GM18861 (cell line): ENCODE measurements around the gene ST6GALNAC2.
A peak's percentile ranks its signal among the peaks of the same experiment; 100 is the strongest.
"Not testable (repeated sequence)": the region's sequence is repeated elsewhere in the genome, so short reads cannot be mapped to it uniquely, and the experiment has no call there.

ENCODE experiments used
- ATAC-seq: cut with Tn5 transposase; IDR thresholded peaks from one replicate; pipeline ENCODE4 v1.9.1; 2021; ENCODE audit not compliant: unreplicated experiment

ST6GALNAC2 gene

DNA sequence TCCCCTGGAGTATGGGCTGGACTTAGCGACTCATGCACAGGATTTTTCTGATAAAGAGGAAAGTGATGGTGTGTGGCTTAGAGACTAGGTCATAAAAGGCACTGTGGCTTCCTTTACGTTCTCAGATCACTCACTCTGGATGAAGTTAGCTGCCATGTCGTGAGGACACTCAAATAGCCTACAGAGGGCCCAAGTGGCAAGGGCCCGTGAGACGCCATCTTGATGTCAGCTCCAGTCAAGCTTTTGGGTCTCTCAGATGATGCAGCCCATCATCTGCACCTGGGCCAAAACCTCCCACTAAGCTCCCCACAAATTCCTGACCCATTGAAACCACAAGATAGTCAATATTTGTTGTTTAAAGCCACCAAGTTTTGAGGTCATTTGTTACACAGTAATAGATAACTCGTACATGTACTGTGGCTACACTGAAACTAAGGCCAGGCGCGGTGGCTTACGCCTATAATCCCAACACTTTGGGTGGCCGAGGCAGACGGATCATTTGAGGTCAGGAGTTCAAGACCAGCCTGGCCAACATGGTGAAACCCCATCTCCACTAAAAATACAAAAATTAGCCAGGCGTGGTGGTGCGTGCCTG is 14.7 kb downstream of the ST6GALNAC2 start:
- no peak for ATAC-seq

DNA sequence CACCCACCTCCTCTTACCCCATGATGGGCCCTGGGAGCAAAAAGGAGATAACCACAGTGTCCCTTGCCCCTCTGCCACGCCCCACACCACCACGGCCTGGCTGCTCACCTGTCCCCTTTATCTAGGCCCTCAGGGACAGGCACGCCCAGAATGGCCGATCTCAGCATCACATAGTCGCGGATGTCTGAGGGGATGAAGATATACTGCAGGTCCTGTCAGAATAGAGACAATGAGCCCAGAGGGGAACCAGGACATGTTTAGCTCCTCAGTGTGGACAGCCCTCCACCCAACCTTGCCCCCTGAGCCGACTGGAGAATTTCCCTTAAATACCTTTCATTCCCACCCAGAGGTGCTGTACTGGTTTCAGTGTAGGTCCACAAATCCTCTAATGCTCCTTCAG is 15.2 kb downstream of the ST6GALNAC2 start:
- no peak for ATAC-seq

- ATAC-seq: no peak
These were observed 15.9 kb downstream of the ST6GALNAC2 start for GRCh38 chr17:76569607-76570279.

- ATAC-seq: no peak
These were observed 16.8 kb downstream of the ST6GALNAC2 start for GRCh38 chr17:76568811-76569221.

GRCh38 chr17:76567634-76568432 is 17.8 kb downstream of the ST6GALNAC2 start:
- ATAC-seq: no peak

DNA sequence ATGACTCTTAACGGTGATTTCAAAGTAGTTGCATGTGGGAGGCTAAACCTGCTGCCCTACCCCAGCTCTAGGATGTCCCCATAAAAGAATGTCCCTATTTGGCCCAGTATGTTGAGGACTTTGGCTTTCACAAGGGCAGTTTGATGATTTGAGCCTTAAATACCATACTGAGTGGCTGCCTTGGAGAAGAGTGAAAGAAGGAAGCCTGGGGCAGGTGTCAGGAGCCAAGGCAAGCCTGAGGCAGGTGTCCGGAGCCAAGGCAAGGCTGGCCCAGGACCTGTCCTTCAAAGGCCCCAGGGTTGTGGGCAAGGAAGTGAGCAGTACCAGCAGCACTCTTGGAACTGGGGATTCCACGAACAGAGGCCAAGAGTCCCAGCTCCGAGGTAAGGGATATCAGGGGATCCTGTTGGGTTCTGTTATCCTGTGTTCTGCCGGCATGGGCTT is 18.6 kb downstream of the ST6GALNAC2 start:
- ATAC-seq: no peak

- ATAC-seq: no peak
These were observed 19.1 kb downstream of the ST6GALNAC2 start for GRCh38 chr17:76566613-76566943.

- ATAC-seq: no peak
These were observed 19.7 kb downstream of the ST6GALNAC2 start for GRCh38 chr17:76565728-76566612.

DNA sequence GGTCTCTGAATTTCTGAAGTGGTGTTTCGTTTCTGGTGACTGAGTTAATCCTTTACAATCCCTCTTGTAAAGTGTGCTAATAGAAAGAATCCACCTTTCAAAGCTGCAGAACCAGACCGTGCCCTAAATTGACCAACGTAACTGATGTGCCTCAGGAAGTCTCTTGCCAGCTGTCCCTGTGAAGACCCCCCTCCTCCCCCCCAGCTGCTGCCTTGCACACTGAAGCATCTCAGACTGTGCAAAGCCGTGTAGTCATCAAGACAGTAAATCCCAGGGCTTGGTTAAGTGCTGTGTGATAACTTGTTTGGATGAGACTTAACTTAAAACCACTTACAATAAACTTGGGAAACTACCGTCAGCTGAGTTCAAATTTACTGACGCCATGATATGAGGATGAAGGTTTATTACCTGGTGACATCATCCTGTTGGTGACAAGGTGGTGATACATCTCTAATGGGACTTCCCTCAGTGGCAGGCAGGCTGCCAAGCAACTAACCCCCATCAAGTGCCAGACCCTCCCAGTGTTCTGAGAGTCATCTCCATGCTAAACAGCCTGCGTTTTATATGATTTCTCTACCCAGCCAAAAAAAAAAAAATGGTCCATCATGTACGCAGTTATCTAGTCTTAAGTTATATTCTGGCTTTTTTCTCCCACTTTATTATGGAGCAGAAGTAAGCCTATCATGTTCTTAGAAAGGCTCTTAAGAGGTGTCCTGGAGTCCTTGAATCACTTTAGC is 20.5 kb downstream of the ST6GALNAC2 start:
- not testable (repeated sequence) for ATAC-seq

DNA sequence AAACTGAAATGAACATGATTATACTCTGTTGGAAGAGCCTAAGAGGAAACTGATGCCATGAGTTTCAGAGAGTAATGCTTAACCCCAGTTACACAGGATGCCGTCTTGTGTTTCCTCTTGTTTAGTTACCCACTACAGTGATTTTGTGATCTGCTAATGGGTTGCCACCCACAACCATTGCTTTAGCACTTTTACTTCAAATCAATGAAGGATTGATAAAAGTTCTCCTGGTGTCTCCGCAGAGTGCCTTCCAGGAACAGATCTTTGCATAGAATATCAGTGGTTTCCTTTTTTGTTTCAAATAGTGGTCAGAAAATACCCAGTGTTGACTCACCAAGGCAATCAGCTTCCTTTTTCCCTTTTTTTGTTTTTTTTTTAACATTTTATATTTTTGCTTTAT is 22.3 kb downstream of the ST6GALNAC2 start:
- ATAC-seq: not testable (repeated sequence)

DNA sequence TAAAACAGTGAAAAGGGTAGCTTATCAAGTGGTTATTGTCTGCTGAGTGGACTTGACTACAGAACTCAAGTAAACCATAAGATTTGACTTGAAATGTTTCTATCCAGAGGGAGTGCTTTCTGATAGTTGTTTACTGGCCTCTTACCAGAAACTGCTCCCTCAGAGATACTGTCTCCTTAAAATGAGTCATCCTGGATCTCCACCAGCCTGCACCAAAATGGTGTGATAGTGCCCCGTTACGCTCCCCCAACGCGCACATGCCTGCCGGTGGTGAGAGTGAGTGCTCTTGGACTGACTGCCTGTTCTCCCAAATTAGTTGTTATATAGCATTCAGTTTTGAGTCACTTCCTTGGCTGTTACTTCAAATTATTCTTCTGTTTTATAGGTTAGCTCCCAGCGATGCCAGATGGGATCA is 22.9 kb downstream of the ST6GALNAC2 start:
- no peak for ATAC-seq

- no peak for ATAC-seq
These were observed 23.8 kb downstream of the ST6GALNAC2 start for GRCh38 chr17:76561799-76562268.

DNA sequence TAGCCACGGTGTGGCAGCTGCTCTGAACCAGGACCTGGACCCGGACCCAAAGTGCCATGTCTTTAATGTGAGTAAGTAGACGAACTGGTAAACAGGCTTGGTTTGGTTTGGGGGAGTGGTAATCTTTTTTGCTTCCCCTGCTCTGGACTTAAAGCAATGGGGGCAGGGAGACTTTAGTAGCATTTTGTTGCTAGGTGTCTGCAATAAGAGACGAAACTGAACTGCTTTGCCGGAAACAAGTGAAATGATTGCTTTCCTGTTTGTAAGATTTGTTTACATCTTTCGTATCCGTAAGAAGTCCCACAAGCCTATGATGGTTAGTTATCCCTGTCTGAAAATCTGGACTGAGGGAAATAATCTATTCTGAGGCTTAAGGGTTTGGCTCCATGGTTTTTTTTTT is 24.3 kb downstream of the ST6GALNAC2 start:
- no peak for ATAC-seq

DNA sequence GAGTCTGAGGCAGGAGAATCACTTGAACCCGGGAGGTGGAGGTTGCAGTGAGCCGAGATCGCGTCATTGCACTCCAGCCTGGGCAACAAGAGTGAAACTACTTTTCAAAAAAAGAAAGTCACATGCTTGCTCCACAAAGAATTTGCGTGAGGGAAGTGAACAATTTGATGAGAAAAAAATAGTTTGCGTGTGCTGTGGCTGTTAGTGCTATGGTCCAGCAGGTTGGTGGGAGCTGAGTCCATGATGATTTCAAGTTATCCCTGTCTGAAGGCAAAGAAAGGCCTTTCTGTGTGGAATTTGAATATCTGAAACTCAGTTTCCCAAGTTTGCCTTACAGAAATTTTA is 24.8 kb downstream of the ST6GALNAC2 start:
- no peak for ATAC-seq

DNA sequence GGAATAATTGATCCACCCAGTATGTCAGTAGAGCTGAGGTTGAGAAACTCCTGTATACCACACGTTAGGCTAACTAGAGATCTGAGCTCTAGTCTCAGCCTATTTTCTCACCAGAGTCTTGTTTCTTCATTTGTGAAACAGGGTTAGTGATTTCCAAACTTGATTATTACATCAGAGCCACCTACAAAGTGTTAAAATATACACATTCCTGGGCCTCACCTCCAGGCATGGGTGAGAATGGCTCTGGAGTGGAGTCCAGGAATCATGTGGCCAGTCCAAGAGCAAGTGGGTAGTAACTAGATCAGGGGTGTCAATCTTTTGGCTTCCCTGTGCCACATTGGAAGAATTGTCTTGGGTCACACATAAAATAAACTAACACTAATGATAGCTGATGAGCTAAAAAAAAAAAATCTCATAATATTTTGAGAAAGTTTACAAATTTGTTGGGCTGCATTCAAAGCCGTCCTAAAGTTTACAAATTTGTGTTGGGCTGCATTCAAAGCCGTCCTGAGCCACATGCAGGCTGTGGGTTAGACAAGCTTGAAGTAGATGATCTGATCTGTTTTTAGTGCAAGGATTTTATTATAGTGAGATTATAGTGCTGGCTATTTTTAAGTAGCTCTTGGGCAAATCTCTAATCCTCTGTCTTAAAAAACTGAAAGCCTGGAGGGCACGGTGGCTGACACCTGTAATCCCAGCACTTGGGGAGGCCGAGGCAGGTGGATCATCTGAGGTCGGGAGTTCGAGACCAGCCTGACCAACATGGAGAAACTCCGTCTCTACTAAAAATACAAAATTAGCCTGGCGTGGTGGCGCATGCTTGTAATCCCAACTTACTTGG is 25.4 kb downstream of the ST6GALNAC2 start:
- ATAC-seq: no peak

DNA sequence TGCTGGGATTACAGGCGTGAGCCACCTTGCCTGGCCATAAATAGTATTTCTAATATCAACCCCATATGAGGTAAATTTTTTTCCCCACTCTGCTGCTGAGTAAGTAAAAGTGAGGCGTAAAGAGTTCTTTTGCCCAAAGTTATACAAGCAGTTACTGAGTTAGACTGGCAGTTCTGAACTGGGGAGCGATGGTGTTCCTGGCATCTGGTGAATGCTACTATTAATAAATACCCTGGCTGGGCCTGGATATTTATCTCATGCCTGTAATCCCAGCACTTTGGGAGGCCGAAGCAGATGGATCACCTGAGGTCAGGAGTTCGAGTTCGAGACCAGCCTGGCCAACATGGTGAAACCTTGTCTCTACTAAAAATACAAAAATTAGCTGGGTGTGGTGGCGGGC is 26.2 kb downstream of the ST6GALNAC2 start:
- not testable (repeated sequence) for ATAC-seq

GRCh38 chr17:76558198-76559095 is 27.2 kb downstream of the ST6GALNAC2 start:
- ATAC-seq: no peak

GRCh38 chr17:76557368-76558197 is 28.1 kb downstream of the ST6GALNAC2 start:
- peak; percentile 77 for ATAC-seq
